ENCODE data around the gene DNAJC4. TPM values are rescaled to one million over a fixed set of nuclear protein-coding genes. Genes with fewer than 3 reads are reported as not detected.

The DNAJC4 gene
- polyA plus RNA-seq, 3 donors, result 25.5 to 78.9 (median 32.5) TPM

DNA sequence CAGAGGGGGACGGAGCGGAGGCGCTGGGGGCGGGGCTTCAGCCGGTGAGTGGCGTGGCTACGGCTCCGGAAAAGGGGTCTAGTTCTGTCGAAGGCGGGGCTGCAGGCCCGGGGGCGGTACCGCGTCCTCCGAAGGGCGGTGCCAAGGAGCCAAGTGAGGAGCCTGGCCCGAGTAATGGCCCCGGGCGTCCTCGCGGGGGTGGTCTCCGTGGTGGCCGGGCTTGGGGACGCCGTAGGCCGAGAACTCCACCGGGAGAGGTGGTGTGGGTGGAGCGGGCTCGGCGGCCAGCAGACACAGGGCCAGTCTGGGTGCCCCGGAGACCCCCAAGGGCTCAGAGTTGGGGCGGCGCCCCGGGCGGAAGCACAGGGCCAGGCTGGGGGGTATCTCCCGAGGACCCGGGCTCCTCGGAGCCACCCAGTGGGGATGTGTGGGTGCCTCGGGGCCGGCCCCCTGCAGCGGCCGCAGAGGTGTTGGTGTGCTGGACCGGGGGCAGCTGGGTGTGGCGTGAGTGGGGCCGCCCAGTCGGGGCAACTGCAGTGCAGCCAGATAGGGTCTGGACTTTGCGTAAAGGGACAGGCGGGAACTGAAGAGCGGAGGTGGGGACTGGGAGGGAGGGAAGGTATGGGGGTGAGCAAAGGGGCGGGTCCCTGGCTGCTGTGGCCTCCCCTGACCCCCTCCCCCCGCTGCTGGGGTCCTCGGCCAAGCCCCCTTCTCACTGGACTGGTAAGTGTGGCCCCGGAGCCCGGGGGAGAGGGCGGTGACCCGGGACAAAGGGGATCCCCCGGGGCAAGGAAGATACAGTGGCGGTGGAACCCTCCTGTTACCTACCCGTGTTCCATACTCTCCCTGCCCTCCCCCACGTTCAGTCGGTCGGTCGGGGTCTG lies 11.4 kb downstream of the DNAJC4 start:
- Mint-ChIP-seq H3K27me3 (ENCODE audit: low read depth in 3 of 3) (peaks cover 0 to 5% (median 0%) of the 10 kb centered on the region in 3 donors), H3K36me3 (peaks cover 22 to 24% of the 10 kb centered on the region in 2 donors), H3K9me3 (no peaks in the 10 kb centered on the region), H3K4me3 (peak overlapping the region; percentile 87 to 92), H3K4me1 (peaks cover 61% of the 10 kb centered on the region), H3K27ac (peak overlapping the region; percentile 100)
- Histone ChIP-seq H3K4me3 (replicated peaks in 1 of 3; ENCODE audit: low read depth in 2 of 3, low read length in 3 of 3) (peak overlapping the region; percentile 54 to 84 (median 81)), H2AFZ (ENCODE audit: insufficient read depth, low read depth, low read length, poor library complexity, severe bottlenecking) (no peak overlapping the region), H3K27me3 (ENCODE audit: control insufficient read depth in 2 of 2, insufficient read depth in 2 of 2, low read length in 2 of 2) (no peaks in the 10 kb centered on the region), H3K79me2 (ENCODE audit: insufficient read depth, low read length) (peaks cover 40% of the 10 kb centered on the region), H4K20me1 (ENCODE audit: insufficient read depth, low read length) (no peaks in the 10 kb centered on the region), H3K9ac (ENCODE audit: insufficient read depth, low read length, poor library complexity, severe bottlenecking) (peak overlapping the region; percentile 95), H3K4me1 (ENCODE audit: control insufficient read depth in 1 of 2, insufficient read depth in 2 of 2, low read length in 2 of 2) (peaks cover 68 to 79% of the 10 kb centered on the region in 2 donors), H3K9me3 (replicated peaks in 1 of 2; ENCODE audit: control insufficient read depth in 1 of 2, insufficient read depth in 1 of 2, low read length in 2 of 2) (no peaks in the 10 kb centered on the region), H3K27ac (ENCODE audit: low read depth in 1 of 2, low read length in 2 of 2) (peak overlapping the region; percentile 96 to 100), H3K4me2 (replicated peaks; ENCODE audit: extremely low read depth, low read length, poor library complexity, severe bottlenecking) (peak overlapping the region; percentile 99), H3K36me3 (replicated peaks in 1 of 2; ENCODE audit: control insufficient read depth in 1 of 2, insufficient read depth in 2 of 2, low read length in 2 of 2) (peaks cover 10 to 12% of the 10 kb centered on the region in 2 donors)
- intact Hi-C loops (cut with micrococcal nuclease), result loop anchor here (2.0 to 5.0 kb wide), 4 partner anchors 15 to 63 kb away; partner anchors contain the start of genes FERMT3 (in 2 of the 2), CATSPERZ (in 1 of the 2), ESRRA (in 1 of the 2) and NUDT22 (in 1 of the 2)
- DNase-seq, result peak; percentile 4 to 100 (median 34)
- WGBS (ENCODE audit: insufficient coverage), result under 1% methylated on average over 54 of the region's 63 CpGs
- TF ChIP-seq, protein P1, sequence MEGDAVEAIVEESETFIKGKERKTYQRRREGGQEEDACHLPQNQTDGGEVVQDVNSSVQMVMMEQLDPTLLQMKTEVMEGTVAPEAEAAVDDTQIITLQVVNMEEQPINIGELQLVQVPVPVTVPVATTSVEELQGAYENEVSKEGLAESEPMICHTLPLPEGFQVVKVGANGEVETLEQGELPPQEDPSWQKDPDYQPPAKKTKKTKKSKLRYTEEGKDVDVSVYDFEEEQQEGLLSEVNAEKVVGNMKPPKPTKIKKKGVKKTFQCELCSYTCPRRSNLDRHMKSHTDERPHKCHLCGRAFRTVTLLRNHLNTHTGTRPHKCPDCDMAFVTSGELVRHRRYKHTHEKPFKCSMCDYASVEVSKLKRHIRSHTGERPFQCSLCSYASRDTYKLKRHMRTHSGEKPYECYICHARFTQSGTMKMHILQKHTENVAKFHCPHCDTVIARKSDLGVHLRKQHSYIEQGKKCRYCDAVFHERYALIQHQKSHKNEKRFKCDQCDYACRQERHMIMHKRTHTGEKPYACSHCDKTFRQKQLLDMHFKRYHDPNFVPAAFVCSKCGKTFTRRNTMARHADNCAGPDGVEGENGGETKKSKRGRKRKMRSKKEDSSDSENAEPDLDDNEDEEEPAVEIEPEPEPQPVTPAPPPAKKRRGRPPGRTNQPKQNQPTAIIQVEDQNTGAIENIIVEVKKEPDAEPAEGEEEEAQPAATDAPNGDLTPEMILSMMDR (IDR thresholded peaks at IDR 0.05), result no peak

DNA sequence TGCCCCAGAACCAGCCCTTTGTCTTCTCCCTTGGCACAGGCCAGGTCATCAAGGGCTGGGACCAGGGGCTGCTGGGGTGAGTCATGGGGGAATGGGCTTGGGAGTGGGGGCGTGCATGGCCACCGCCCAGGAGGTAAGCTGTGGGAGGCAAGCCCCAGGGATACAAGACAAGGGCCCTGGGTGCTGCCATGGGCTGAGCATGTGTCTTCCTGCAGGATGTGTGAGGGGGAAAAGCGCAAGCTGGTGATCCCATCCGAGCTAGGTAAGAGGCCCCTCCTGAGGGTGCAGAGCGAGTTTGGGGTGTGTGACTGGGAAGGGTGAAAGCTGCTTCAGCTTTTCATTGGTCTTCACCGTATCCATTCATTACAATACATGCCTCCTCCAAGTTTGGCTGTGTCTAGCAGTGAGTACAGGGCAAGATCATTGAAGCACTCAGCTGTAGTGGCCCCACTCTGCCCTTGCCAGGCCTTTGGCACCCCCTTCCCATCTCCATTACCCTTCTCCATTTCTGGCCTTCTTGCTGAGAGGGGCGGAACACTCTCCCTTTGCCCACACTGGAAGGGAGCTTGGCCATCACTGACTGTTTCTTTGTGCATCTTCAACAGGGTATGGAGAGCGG lies 13.0 kb downstream of the DNAJC4 start:
- Mint-ChIP-seq H3K4me3 (peak overlapping the region in 1 of 2 donors; percentile 26), H3K36me3 (peaks cover 14 to 16% of the 10 kb centered on the region in 2 donors), H3K27ac (peak overlapping the region in 4 of 7 donors; percentile 5 to 26 (median 11)), H3K9me3 (no peaks in the 10 kb centered on the region), H3K4me1 (peaks cover 62% of the 10 kb centered on the region), H3K27me3 (ENCODE audit: low read depth in 3 of 3) (peaks cover 0 to 5% (median 0%) of the 10 kb centered on the region in 3 donors)
- H3K27ac ChIP-seq (ENCODE audit: low read depth in 1 of 2, low read length in 2 of 2), result no peak overlapping the region
- H3K9me3 ChIP-seq (replicated peaks in 1 of 2; ENCODE audit: control insufficient read depth in 1 of 2, insufficient read depth in 1 of 2, low read length in 2 of 2), result no peaks in the 10 kb centered on the region
- H3K79me2 ChIP-seq (ENCODE audit: insufficient read depth, low read length), result peaks cover 40% of the 10 kb centered on the region
- H3K4me1 ChIP-seq (ENCODE audit: control insufficient read depth in 1 of 2, insufficient read depth in 2 of 2, low read length in 2 of 2), result peaks cover 68 to 82% of the 10 kb centered on the region in 2 donors
- H3K27me3 ChIP-seq (ENCODE audit: control insufficient read depth in 2 of 2, insufficient read depth in 2 of 2, low read length in 2 of 2), result no peaks in the 10 kb centered on the region
- no peak overlapping the region for H2AFZ ChIP-seq (ENCODE audit: insufficient read depth, low read depth, low read length, poor library complexity, severe bottlenecking)
- TF ChIP-seq, protein P1 (IDR thresholded peaks at IDR 0.05), result no peak
- H4K20me1 ChIP-seq (ENCODE audit: insufficient read depth, low read length), result no peaks in the 10 kb centered on the region
- 100% methylated on average over 2 of the region's 8 CpGs for WGBS (ENCODE audit: insufficient coverage)
- no peak overlapping the region for H3K4me3 ChIP-seq (replicated peaks in 1 of 3; ENCODE audit: low read depth in 2 of 3, low read length in 3 of 3)
- no peak overlapping the region for H3K4me2 ChIP-seq (replicated peaks; ENCODE audit: extremely low read depth, low read length, poor library complexity, severe bottlenecking)
- no peak for DNase-seq
- peaks cover 10 to 12% of the 10 kb centered on the region in 2 donors for H3K36me3 ChIP-seq (replicated peaks in 1 of 2; ENCODE audit: control insufficient read depth in 1 of 2, insufficient read depth in 2 of 2, low read length in 2 of 2)
- no peak overlapping the region for H3K9ac ChIP-seq (ENCODE audit: insufficient read depth, low read length, poor library complexity, severe bottlenecking)
- intact Hi-C loops (cut with micrococcal nuclease), result loop anchor here (5.0 kb wide), 2 partner anchors 36 to 59 kb away; partner anchors contain the start of genes FERMT3 (in 2 of the 2) and CATSPERZ (in 1 of the 2)
